Measurements from ENCODE around the gene NCSTN.
"Not testable (repeated sequence)": the region's sequence is repeated elsewhere in the genome, so short reads cannot be mapped to it uniquely, and the experiment has no call there.

The NCSTN gene

GRCh38 chr1:160374306-160375110, 31.3 kb downstream of the NCSTN start:
- DNase-seq = no peak

GRCh38 chr1:160375788-160376524, 32.8 kb downstream of the NCSTN start:
- DNase-seq = no peak

- DNase-seq = peak; percentile 29
Measured at GRCh38 chr1:160376525-160377131, 33.4 kb downstream of the NCSTN start.

GRCh38 chr1:160377585-160378206, 34.5 kb downstream of the NCSTN start:
- no peak for DNase-seq

- not testable (repeated sequence) for DNase-seq
Measured at GRCh38 chr1:160384812-160385211, 41.6 kb downstream of the NCSTN start.

GRCh38 chr1:160388406-160388805, 45.2 kb downstream of the NCSTN start:
- DNase-seq = not testable (repeated sequence)

GRCh38 chr1:160394673-160395072, 51.5 kb downstream of the NCSTN start:
- DNase-seq = no peak

GRCh38 chr1:160397651-160398050, 54.5 kb downstream of the NCSTN start:
- DNase-seq = no peak

GRCh38 chr1:160398823-160399222, 55.6 kb downstream of the NCSTN start:
- DNase-seq = no peak

- no peak for DNase-seq
Measured at GRCh38 chr1:160399544-160400222, 56.5 kb downstream of the NCSTN start.

- peak; percentile 46 for DNase-seq
Measured at GRCh38 chr1:160400223-160400645, 57.1 kb downstream of the NCSTN start, which contains the start of gene VANGL2. Gene VANGL2, plus strand, starts transcription at chr1:160400564. Its CDS starts 15,274 bp downstream, at chr1:160415838.

- DNase-seq = no peak
Measured at GRCh38 chr1:160400646-160401486, 57.7 kb downstream of the NCSTN start.

GRCh38 chr1:160401487-160401805, 58.3 kb downstream of the NCSTN start:
- DNase-seq = no peak

GRCh38 chr1:160402001-160402795, 59.0 kb downstream of the NCSTN start:
- no peak for DNase-seq

- no peak for DNase-seq
Measured at GRCh38 chr1:160403244-160403643, 60.1 kb downstream of the NCSTN start.

- DNase-seq = no peak
Measured at GRCh38 chr1:160404094-160404493, 60.9 kb downstream of the NCSTN start.

- no peak for DNase-seq
Measured at GRCh38 chr1:160405331-160405877, 62.2 kb downstream of the NCSTN start.

- DNase-seq = no peak
Measured at GRCh38 chr1:160406131-160406968, 63.2 kb downstream of the NCSTN start.
